ENCODE data around the gene AGBL3. TPM values are rescaled to one million over a fixed set of nuclear protein-coding genes. Genes with fewer than 3 reads are reported as not detected.
"Not testable (repeated sequence)": the region's sequence is repeated elsewhere in the genome, so short reads cannot be mapped to it uniquely, and the experiment has no call there.

The AGBL3 gene
- total and polyA plus RNA-seq, 7 donors: 0.51 to 3.5 (median 1.3) TPM

GRCh38 chr7:135169964-135170273, 183.6 kb downstream of the AGBL3 start:
- WGBS, 3 donors: 1 to 2% (median 2%) methylated on average over 17 of the region's 17 CpGs
- Histone ChIP-seq H3K27ac (peak overlapping the region; percentile 100), H3K36me3 (ENCODE audit: insufficient read depth in 1 of 2, low read depth in 1 of 2) (peaks cover 0 to 39% of the 10 kb centered on the region in 2 donors), H3K4me1 (peaks cover 40% of the 10 kb centered on the region), H3K9me3 (no peaks in the 10 kb centered on the region), H3K4me3 (peak overlapping the region; percentile 97), H3K27me3 (ENCODE audit: insufficient read depth in 3 of 3, low read length in 2 of 3) (no peaks in the 10 kb centered on the region)
- DNase-seq: no peak
- TF ChIP-seq CTCF (IDR thresholded peaks at IDR 0.05): no peak
- no peak for ATAC-seq
- intact Hi-C loops (cut with DNase I): loop anchor here (2.0 to 10.0 kb wide), 6 partner anchors 21 to 635 kb away; partner anchors contain the start of genes AGBL3 (in 2 of the 2), AKR1B15 (in 1 of the 2) and TMEM140 (in 1 of the 2)

- H3K27me3 ChIP-seq (ENCODE audit: insufficient read depth in 3 of 3, low read length in 2 of 3): no peaks in the 10 kb centered on the region
- TF ChIP-seq CTCF (IDR thresholded peaks at IDR 0.05): peak; percentile 52
- peaks cover 0 to 40% of the 10 kb centered on the region in 2 donors for H3K36me3 ChIP-seq (ENCODE audit: insufficient read depth in 1 of 2, low read depth in 1 of 2)
- peaks cover 35% of the 10 kb centered on the region for H3K4me1 ChIP-seq
- H3K27ac ChIP-seq: peak within 1 kb of the TSS; percentile 100
- ATAC-seq: peak; percentile 82 to 91 (median 84)
- intact Hi-C loops (cut with DNase I): loop anchor here in 1 of 2 donors (10.0 kb wide), 1 partner anchor 496 kb away; no protein-coding TSS in a partner anchor
- DNase-seq: peak; percentile 96 to 98
- H3K9me3 ChIP-seq: no peaks in the 10 kb centered on the region
- WGBS, 3 donors: 0 to 1% (median 1%) methylated on average over 55 to 77 of the region's 77 CpGs
- H3K4me3 ChIP-seq: peak within 1 kb of the TSS; percentile 97
These were observed 184.1 kb downstream of the AGBL3 start, which contains the start of gene CYREN for GRCh38 chr7:135170274-135170997. TSS of gene CYREN (minus strand) at chr7:135170707. CDS start at chr7:135168922, 1,785 bp downstream.

GRCh38 chr7:135170998-135171481, 184.7 kb downstream of the AGBL3 start:
- Histone ChIP-seq H3K4me1 (peaks cover 29% of the 10 kb centered on the region), H3K4me3 (peak overlapping the region; percentile 97), H3K36me3 (ENCODE audit: insufficient read depth in 1 of 2, low read depth in 1 of 2) (peaks cover 0 to 40% of the 10 kb centered on the region in 2 donors), H3K27ac (peak overlapping the region; percentile 100)
- WGBS, 3 donors: 13 to 16% (median 15%) methylated on average over 12 of the region's 12 CpGs
- not testable (repeated sequence) for H3K9me3 ChIP-seq; DNase-seq; H3K27me3 ChIP-seq (ENCODE audit: insufficient read depth in 3 of 3, low read length in 2 of 3); ATAC-seq
- intact Hi-C loops (cut with DNase I): loop anchor here in 1 of 2 donors (10.0 kb wide), 1 partner anchor 496 kb away; no protein-coding TSS in a partner anchor

- Histone ChIP-seq H3K4me1 (peaks cover 22% of the 10 kb centered on the region), H3K4me3 (peak overlapping the region; percentile 97), H3K36me3 (ENCODE audit: insufficient read depth in 1 of 2, low read depth in 1 of 2) (peaks cover 0 to 40% of the 10 kb centered on the region in 2 donors), H3K27ac (peak overlapping the region; percentile 100)
- peak; percentile 81 to 93 for DNase-seq
- not testable (repeated sequence) for H3K9me3 ChIP-seq; H3K27me3 ChIP-seq (ENCODE audit: insufficient read depth in 3 of 3, low read length in 2 of 3)
- peak; percentile 49 to 68 (median 59) for ATAC-seq
- intact Hi-C loops (cut with DNase I): loop anchor here in 1 of 2 donors (10.0 kb wide), 1 partner anchor 497 kb away; no protein-coding TSS in a partner anchor
- 21 to 32% (median 22%) methylated on average over 19 of the region's 19 CpGs for WGBS, 3 donors
These were observed 185.4 kb downstream of the AGBL3 start for GRCh38 chr7:135171581-135172291.

GRCh38 chr7:135173916-135174315, 187.6 kb downstream of the AGBL3 start:
- not testable (repeated sequence) for ATAC-seq; H3K4me1 ChIP-seq; H3K4me3 ChIP-seq; H3K9me3 ChIP-seq; H3K27me3 ChIP-seq (ENCODE audit: insufficient read depth in 3 of 3, low read length in 2 of 3); H3K27ac ChIP-seq; DNase-seq
- peaks cover 0 to 44% of the 10 kb centered on the region in 2 donors for H3K36me3 ChIP-seq (ENCODE audit: insufficient read depth in 1 of 2, low read depth in 1 of 2)
- intact Hi-C loops (cut with DNase I): loop anchor here in 1 of 2 donors (10.0 kb wide), 1 partner anchor 499 kb away; no protein-coding TSS in a partner anchor
- 73 to 81% (median 74%) methylated on average over 4 of the region's 4 CpGs for WGBS, 3 donors
